ENCODE data around the gene ATP6V1A.
A peak's percentile ranks its signal among the peaks of the same experiment; 100 is the strongest.
"Not testable (repeated sequence)": the region's sequence is repeated elsewhere in the genome, so short reads cannot be mapped to it uniquely, and the experiment has no call there.

Gene ATP6V1A

GRCh38 chr3:113829576-113830354, 82.9 kb downstream of the ATP6V1A start:
- Mint-ChIP-seq H3K4me1 (ENCODE audit: low read depth) (peaks cover 7% of the 10 kb centered on the region), H3K36me3 (peaks cover 8% of the 10 kb centered on the region), H3K27me3 (no peaks in the 10 kb centered on the region), H3K9me3 (ENCODE audit: low read depth) (peaks cover 9% of the 10 kb centered on the region), H3K4me3 (no peak overlapping the region), H3K27ac (no peak overlapping the region)

DNA sequence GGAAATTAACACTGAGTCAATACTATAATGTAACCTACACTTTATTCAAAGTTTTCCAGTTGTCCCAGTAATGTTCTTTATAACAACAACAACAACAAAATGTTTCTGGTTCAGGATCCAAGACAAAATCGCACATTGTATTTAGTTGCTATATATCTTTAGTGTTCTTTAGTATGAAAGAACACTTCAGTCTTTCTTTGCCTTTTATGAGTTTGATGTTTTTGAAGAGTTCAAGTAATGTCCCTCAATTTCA, 84.2 kb downstream of the ATP6V1A start:
- peaks cover 9% of the 10 kb centered on the region for H3K9me3 Mint-ChIP-seq (ENCODE audit: low read depth)
- peaks cover 8% of the 10 kb centered on the region for H3K36me3 Mint-ChIP-seq
- H3K27ac Mint-ChIP-seq, result no peak overlapping the region
- H3K27me3 Mint-ChIP-seq, result no peaks in the 10 kb centered on the region
- no peak overlapping the region for H3K4me3 Mint-ChIP-seq
- peaks cover 7% of the 10 kb centered on the region for H3K4me1 Mint-ChIP-seq (ENCODE audit: low read depth)

DNA sequence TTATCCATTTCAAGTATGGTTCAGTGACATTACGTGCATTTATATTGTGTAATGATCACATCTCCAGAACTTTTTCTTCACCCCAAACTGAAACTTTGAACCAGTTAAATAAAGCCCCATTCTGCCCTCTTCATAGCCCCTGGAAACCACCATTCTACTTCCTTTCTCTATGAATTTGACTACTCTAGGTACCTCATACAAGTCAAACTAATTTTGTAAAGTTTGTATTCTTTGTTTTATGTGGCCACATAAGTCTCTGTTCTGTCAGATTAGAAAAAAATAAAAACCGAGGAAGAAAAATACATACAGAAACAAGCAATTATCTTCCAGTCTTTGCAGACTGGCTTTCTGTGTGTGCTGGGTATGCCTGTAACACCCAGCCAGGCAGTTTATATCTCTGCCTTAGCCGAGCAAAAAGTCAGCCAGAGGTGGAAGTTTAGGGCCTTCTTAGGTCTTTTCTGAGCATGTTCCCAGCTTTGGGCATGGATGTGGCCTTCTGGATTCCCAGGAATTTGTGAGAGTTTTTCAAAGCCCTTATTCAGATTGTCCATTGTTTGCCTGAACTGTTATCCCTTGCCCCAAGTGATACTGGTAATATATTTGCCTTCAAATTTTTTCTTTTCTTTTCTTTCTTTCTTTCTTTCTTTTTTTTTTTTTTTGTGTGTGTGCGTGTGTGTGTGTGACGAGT, 85.8 kb downstream of the ATP6V1A start:
- Mint-ChIP-seq H3K27me3 (no peaks in the 10 kb centered on the region), H3K36me3 (peaks cover 8% of the 10 kb centered on the region), H3K4me3 (no peak overlapping the region), H3K27ac (no peak overlapping the region), H3K9me3 (ENCODE audit: low read depth) (peaks cover 9% of the 10 kb centered on the region), H3K4me1 (ENCODE audit: low read depth) (peaks cover 7% of the 10 kb centered on the region)

DNA sequence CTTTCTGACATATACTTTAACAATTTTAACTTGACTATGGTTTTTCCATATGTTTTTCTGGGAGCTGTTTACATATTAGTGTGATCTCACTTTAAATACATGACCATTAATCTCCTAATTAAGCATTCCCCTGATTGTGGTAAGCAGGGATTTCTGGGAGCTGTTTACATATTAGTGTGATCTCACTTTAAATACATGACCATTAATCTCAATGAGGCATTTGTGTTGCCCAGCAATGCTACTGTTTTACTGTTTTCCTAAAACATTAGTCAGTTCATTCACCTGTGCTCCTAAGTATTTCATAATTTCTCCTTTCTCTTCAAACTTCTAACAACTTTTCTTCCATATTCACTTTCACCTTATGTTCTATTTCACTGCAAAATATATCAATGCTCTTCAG, 88.1 kb downstream of the ATP6V1A start:
- H3K27me3 Mint-ChIP-seq, result no peaks in the 10 kb centered on the region
- peaks cover 5% of the 10 kb centered on the region for H3K36me3 Mint-ChIP-seq
- H3K27ac Mint-ChIP-seq, result no peak overlapping the region
- no peak overlapping the region for H3K4me3 Mint-ChIP-seq
- peaks cover 4% of the 10 kb centered on the region for H3K9me3 Mint-ChIP-seq (ENCODE audit: low read depth)
- H3K4me1 Mint-ChIP-seq (ENCODE audit: low read depth), result peaks cover 15% of the 10 kb centered on the region

DNA sequence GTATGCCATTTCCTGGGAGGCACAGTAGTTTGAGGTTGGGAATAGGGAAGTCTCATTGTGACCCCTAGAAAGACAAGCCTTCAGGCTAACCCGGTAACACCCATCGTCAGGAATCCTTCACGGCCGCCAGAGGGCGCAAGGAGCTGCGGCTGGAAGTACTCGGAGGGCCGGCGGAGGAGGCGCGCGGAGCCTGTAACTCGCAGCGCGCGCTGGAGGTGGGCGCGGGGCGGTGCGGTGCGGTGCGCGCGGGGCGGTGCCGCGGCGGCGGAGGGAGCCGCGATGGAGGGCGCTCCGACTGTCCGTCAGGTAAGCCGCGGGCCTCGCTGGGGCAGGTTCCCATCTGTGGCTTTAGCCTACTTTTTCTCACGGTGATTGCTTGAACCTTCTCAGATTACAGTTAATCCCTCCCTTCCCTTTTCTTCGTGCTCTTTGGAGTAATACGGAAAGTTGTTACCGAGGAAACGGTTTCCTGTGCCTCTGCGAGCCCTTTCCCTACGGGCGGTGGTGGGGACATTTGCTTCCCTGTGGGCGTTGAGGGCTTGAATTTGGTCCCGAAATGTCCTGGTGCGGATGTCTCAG, 91.9 kb downstream of the ATP6V1A start, which contains the start of gene GRAMD1C:
TSS of gene GRAMD1C (plus strand) at position 158 of the 579 bp plus-strand sequence. CDS start at position 280, 122 bp downstream.
- no peaks in the 10 kb centered on the region for H3K9me3 Mint-ChIP-seq (ENCODE audit: low read depth)
- peak within 1 kb of the TSS; percentile 81 for H3K4me3 Mint-ChIP-seq
- H3K27me3 Mint-ChIP-seq, result no peaks in the 10 kb centered on the region
- H3K27ac Mint-ChIP-seq, result peak within 1 kb of the TSS; percentile 22
- H3K4me1 Mint-ChIP-seq (ENCODE audit: low read depth), result peaks cover 7% of the 10 kb centered on the region
- no peaks in the 10 kb centered on the region for H3K36me3 Mint-ChIP-seq

DNA sequence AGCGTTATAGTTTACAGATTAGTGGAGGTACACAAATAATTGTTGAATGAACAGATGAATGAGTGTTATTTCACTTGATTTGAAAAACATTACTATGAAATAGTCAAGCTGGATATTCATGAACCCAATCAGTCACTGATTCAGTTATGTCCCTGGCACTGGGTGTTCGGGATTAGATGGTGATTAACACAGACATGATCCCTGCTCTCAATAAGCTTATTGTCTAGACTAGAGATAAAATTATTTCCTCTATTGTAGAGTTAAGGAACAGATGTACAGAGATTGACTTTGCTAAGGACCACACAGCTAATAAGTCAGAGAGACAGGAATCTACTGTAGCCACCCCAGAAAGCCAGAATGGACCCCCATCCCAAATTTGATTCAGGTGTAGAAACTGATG, 92.7 kb downstream of the ATP6V1A start:
- H3K4me1 Mint-ChIP-seq (ENCODE audit: low read depth), result peaks cover 7% of the 10 kb centered on the region
- no peaks in the 10 kb centered on the region for H3K27me3 Mint-ChIP-seq
- H3K4me3 Mint-ChIP-seq, result peak overlapping the region; percentile 81
- no peaks in the 10 kb centered on the region for H3K36me3 Mint-ChIP-seq
- H3K9me3 Mint-ChIP-seq (ENCODE audit: low read depth), result no peaks in the 10 kb centered on the region
- no peak overlapping the region for H3K27ac Mint-ChIP-seq

- H3K9me3 Mint-ChIP-seq (ENCODE audit: low read depth), result no peaks in the 10 kb centered on the region
- no peaks in the 10 kb centered on the region for H3K36me3 Mint-ChIP-seq
- no peaks in the 10 kb centered on the region for H3K27me3 Mint-ChIP-seq
- no peak overlapping the region for H3K27ac Mint-ChIP-seq
- no peak overlapping the region for H3K4me3 Mint-ChIP-seq
- H3K4me1 Mint-ChIP-seq (ENCODE audit: low read depth), result no peaks in the 10 kb centered on the region
Observed at GRCh38 chr3:113844622-113845222, 97.9 kb downstream of the ATP6V1A start.

DNA sequence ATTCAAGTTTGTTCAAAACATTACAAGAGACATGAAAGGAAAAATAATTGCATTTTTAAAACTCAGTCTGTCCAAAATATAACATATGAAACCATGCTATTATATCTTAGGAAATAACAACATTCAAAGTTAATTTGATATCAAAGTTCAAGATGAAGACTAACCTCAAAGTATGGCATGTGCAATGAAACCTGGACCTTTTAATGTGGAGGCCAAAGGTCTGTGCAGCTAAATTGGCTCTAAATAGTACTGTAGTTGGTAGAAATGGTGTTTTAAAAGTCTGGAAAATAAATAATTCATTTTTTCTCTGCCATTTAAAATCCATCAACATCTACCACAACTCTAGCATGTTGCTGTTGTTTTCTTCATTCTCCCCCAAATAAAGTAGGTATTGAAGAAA, 100.4 kb downstream of the ATP6V1A start:
- no peaks in the 10 kb centered on the region for H3K4me1 Mint-ChIP-seq (ENCODE audit: low read depth)

GRCh38 chr3:113847664-113848461, 101.0 kb downstream of the ATP6V1A start:
- H3K36me3 Mint-ChIP-seq, result no peaks in the 10 kb centered on the region
- no peaks in the 10 kb centered on the region for H3K27me3 Mint-ChIP-seq
- no peaks in the 10 kb centered on the region for H3K9me3 Mint-ChIP-seq (ENCODE audit: low read depth)
- H3K4me1 Mint-ChIP-seq (ENCODE audit: low read depth), result no peaks in the 10 kb centered on the region
- no peak overlapping the region for H3K4me3 Mint-ChIP-seq
- no peak overlapping the region for H3K27ac Mint-ChIP-seq

More for the DNA sequence above, 100.4 kb downstream of the ATP6V1A start:
- H3K27ac Mint-ChIP-seq, result no peak overlapping the region
- H3K4me3 Mint-ChIP-seq, result no peak overlapping the region
- H3K36me3 Mint-ChIP-seq, result no peaks in the 10 kb centered on the region
- no peaks in the 10 kb centered on the region for H3K9me3 Mint-ChIP-seq (ENCODE audit: low read depth)
- no peaks in the 10 kb centered on the region for H3K27me3 Mint-ChIP-seq

DNA sequence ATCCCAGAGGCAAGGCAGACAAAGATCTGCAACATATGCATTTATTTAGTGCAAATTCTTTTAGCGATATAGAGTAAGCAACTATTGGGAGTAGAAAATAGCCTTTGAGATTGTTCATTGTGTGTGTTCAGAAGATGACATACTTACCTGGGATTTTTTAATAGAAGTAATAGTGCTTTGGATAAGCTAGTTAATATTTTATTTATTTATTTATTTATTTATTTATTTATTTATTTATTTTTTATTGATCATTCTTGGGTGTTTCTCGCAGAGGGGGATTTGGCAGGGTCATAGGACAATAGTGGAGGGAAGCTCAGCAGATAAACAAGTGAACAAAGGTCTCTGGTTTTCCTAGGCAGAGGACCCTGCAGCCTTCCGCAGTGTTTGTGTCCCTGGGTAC, 102.2 kb downstream of the ATP6V1A start:
- not testable (repeated sequence) for H3K36me3 Mint-ChIP-seq; H3K9me3 Mint-ChIP-seq (ENCODE audit: low read depth); H3K27ac Mint-ChIP-seq; H3K27me3 Mint-ChIP-seq; H3K4me1 Mint-ChIP-seq (ENCODE audit: low read depth); H3K4me3 Mint-ChIP-seq

- H3K9me3 Mint-ChIP-seq (ENCODE audit: low read depth); H3K4me3 Mint-ChIP-seq; H3K4me1 Mint-ChIP-seq (ENCODE audit: low read depth); H3K36me3 Mint-ChIP-seq; H3K27ac Mint-ChIP-seq; H3K27me3 Mint-ChIP-seq: not testable (repeated sequence)
Observed at GRCh38 chr3:113849841-113850240, 103.0 kb downstream of the ATP6V1A start.

- not testable (repeated sequence) for H3K4me1 Mint-ChIP-seq (ENCODE audit: low read depth); H3K36me3 Mint-ChIP-seq; H3K9me3 Mint-ChIP-seq (ENCODE audit: low read depth); H3K27me3 Mint-ChIP-seq; H3K27ac Mint-ChIP-seq; H3K4me3 Mint-ChIP-seq
Observed at GRCh38 chr3:113850391-113850790, 103.6 kb downstream of the ATP6V1A start.

DNA sequence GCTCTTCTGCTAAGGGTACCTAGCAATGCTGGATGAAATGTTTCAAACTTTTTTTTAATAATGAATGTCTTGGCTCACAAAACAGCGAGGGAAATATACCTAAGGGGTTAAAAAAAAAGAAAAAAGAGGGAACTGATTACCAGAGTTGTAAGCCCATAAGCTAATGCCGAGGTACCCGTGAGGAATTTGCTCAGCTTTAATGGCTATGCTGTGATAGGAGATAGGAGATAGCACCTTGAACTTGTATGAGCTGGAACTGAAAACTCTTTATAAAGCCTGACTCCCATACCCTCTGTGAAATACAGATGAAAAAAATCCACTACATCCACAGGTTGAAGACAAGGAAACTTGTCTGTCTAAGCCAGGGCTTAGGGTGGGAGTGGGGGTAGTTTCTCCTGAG, 105.7 kb downstream of the ATP6V1A start:
- H3K4me3 Mint-ChIP-seq, result no peak overlapping the region
- H3K4me1 Mint-ChIP-seq (ENCODE audit: low read depth), result no peaks in the 10 kb centered on the region
- H3K36me3 Mint-ChIP-seq, result no peaks in the 10 kb centered on the region
- H3K27me3 Mint-ChIP-seq, result peaks cover 4% of the 10 kb centered on the region
- no peak overlapping the region for H3K27ac Mint-ChIP-seq
- H3K9me3 Mint-ChIP-seq (ENCODE audit: low read depth), result no peaks in the 10 kb centered on the region

Data from activated naive CD8-positive, alpha-beta T cell (primary cell).